PC-3 (cell line): ENCODE results near the gene DYNLT2. TPM values are rescaled to one million over a fixed set of nuclear protein-coding genes. Genes with fewer than 3 reads are reported as not detected.

Experiments
- ATAC-seq: fragments of 200-7000 bp; cut with Tn5 transposase; 2 replicates; pipeline ENCODE4 v1.9.1; 2020; ENCODE audit warnings: mild to moderate bottlenecking, moderate library complexity
- BruUV-seq: library from RNA; stranded (reverse); fragments of 400-500 nt; replicated peaks from 2 replicates; lab custom pipeline; 2021; lab: Mats Ljungman, UMichigan
- CTCF ChIA-PET: fragments of 300-600 bp; sonication (Branson Sonifier 250); formaldehyde crosslinking; loops from one replicate; lab custom pipeline; 2022; ENCODE audit warnings: antibody characterized with exemption; lab: Charles Lee
- POLR2A ChIA-PET: fragments of 300-600 bp; sonication (Branson Sonifier 250); formaldehyde crosslinking; loops from one replicate; lab custom pipeline; 2022; ENCODE audit warnings: antibody characterized with exemption; ENCODE audit not compliant: unreplicated experiment; lab: Charles Lee
- DNase-seq: peaks from one replicate; pipeline ENCODE4 v3.0.0-alpha.2; 2015
- H2AFZ ChIP-seq: fragments of 300-600 bp; sonication (generic); 2 replicates; pipeline ENCODE4 v1.6.0; 2016; ENCODE audit warnings: antibody characterized with exemption, low read length
- H3F3A ChIP-seq: fragments of 300-600 bp; sonication (generic); one replicate; pipeline ENCODE4 v1.6.0; 2017; ENCODE audit warnings: antibody characterized with exemption, low read length, control low read depth, mild to moderate bottlenecking; ENCODE audit not compliant: unreplicated experiment
- H3K27ac ChIP-seq: fragments of 300-600 bp; sonication (generic); 2 replicates; pipeline ENCODE4 v1.5.1; 2016; ENCODE audit warnings: mild to moderate bottlenecking, low read length
- H3K27me3 ChIP-seq: fragments of 300-600 bp; sonication (generic); 2 replicates; pipeline ENCODE4 v1.6.1; 2016; ENCODE audit warnings: low read length, mixed read lengths
- H3K36me3 ChIP-seq: fragments of 300-600 bp; sonication (generic); 2 replicates; pipeline ENCODE4 v1.6.1; 2016; ENCODE audit warnings: low read depth, mixed run types, low read length, mixed read lengths
- H3K4me1 ChIP-seq: fragments of 300-600 bp; sonication (generic); 2 replicates; pipeline ENCODE4 v1.5.1; 2016; ENCODE audit warnings: low read length; ENCODE audit not compliant: insufficient read depth
- H3K4me2 ChIP-seq: fragments of 300-600 bp; sonication (generic); 2 replicates; pipeline ENCODE4 v1.6.0; 2016; ENCODE audit warnings: low read length
- H3K4me3 ChIP-seq: fragments of 300-600 bp; sonication (generic); 2 replicates; pipeline ENCODE4 v1.5.1; 2016; ENCODE audit warnings: mild to moderate bottlenecking, low read length, mixed read lengths
- H3K79me2 ChIP-seq: fragments of 300-600 bp; sonication (generic); 2 replicates; pipeline ENCODE4 v1.6.1; 2017; ENCODE audit warnings: low read length, mixed read lengths
- H3K9ac ChIP-seq: fragments of 300-600 bp; sonication (generic); 2 replicates; pipeline ENCODE4 v1.6.0; 2016; ENCODE audit warnings: mild to moderate bottlenecking, low read length
- H3K9me2 ChIP-seq: fragments of 300-600 bp; sonication (generic); replicated peaks from 2 replicates; pipeline ENCODE4 v1.6.1; 2016; ENCODE audit warnings: mixed run types, low read length, mixed read lengths
- H3K9me3 ChIP-seq: fragments of 300-600 bp; sonication (generic); 2 replicates; pipeline ENCODE4 v1.6.1; 2016; ENCODE audit warnings: low read length, mixed read lengths
- H4K20me1 ChIP-seq: fragments of 300-600 bp; sonication (generic); 2 replicates; pipeline ENCODE4 v1.6.1; 2016; ENCODE audit warnings: low read length, mixed read lengths
- EZH2 ChIP-seq: fragments of 300-600 bp; sonication (generic); IDR thresholded peaks from one replicate; pipeline ENCODE4 v1.6.1; 2017; ENCODE audit warnings: antibody characterized with exemption, mild to moderate bottlenecking, low read length; ENCODE audit not compliant: unreplicated experiment
- EZH2phosphoT487 ChIP-seq: fragments of 300-600 bp; sonication (generic); IDR thresholded peaks from 2 replicates; pipeline ENCODE4 v1.6.1; 2018; ENCODE audit warnings: mild to moderate bottlenecking, antibody characterized with exemption, low read length, borderline replicate concordance
- intact Hi-C: fragments of 100-400 bp; cut with micrococcal nuclease; formaldehyde crosslinking; loops from 2 replicates; pipeline ENCODE4 v1.9.0; 2023
- total RNA-seq: library from RNA; depleted of rRNA; stranded (reverse); fragments of >200 nt; gene quantifications from 2 replicates; pipeline ENCODE4 v1.2.3, GENCODE V29; 2014; rRNA removed
- TF ChIP-seq, protein P1 (sequence below): fragments of 300-600 bp; sonication (generic); conservative IDR thresholded peaks from 2 replicates; pipeline ENCODE4 v1.5.1; 2017; ENCODE audit warnings: antibody characterized with exemption, low read depth, mild to moderate bottlenecking, low read length

DYNLT2 gene
- total RNA-seq, 1 experiment from 2014 or later, result 0.51 TPM

DNA sequence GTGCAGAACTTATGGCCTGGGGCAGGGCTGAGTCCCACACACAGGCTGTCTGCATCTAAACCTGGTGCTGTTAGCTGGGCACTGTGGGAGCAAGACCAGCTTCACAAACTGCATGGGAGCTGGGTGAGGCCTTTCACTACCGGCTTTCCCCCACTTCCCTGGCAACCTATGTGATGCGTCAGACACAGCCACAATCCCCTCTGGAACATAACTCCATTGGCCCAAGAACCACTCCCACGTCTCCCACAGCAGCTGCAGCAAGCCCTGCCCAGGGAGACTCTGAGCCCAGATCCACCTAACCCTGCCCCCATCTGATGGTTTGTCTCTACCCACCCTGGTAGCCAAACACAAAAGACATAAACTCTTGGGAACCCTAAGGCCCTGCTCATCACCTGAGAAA, 58.9 kb downstream of the DYNLT2 start:
- Histone ChIP-seq H3K4me1 (no peaks in the 10 kb centered on the region), H3K9me2 (no peaks in the 10 kb centered on the region), H3K79me2 (0 out of 2 replicates have a peak, but pooled peaks cover 4% of the 10 kb centered on the region), H2AFZ (no peak overlapping the region), H3K27me3 (no peaks in the 10 kb centered on the region), H3K4me2 (no peak overlapping the region), H3F3A (no peaks in the 10 kb centered on the region), H4K20me1 (no peaks in the 10 kb centered on the region), H3K4me3 (no peak overlapping the region), H3K9ac (no peak overlapping the region), H3K27ac (no peak overlapping the region), H3K36me3 (peaks cover 5% of the 10 kb centered on the region), H3K9me3 (no peaks in the 10 kb centered on the region)
- DNase-seq, result no peak
- TF ChIP-seq, protein P1, sequence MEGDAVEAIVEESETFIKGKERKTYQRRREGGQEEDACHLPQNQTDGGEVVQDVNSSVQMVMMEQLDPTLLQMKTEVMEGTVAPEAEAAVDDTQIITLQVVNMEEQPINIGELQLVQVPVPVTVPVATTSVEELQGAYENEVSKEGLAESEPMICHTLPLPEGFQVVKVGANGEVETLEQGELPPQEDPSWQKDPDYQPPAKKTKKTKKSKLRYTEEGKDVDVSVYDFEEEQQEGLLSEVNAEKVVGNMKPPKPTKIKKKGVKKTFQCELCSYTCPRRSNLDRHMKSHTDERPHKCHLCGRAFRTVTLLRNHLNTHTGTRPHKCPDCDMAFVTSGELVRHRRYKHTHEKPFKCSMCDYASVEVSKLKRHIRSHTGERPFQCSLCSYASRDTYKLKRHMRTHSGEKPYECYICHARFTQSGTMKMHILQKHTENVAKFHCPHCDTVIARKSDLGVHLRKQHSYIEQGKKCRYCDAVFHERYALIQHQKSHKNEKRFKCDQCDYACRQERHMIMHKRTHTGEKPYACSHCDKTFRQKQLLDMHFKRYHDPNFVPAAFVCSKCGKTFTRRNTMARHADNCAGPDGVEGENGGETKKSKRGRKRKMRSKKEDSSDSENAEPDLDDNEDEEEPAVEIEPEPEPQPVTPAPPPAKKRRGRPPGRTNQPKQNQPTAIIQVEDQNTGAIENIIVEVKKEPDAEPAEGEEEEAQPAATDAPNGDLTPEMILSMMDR, result no peak
- TF ChIP-seq EZH2 (no peak), EZH2phosphoT487 (no peak)
- BruUV-seq, result no TSS peak
- ChIA-PET CTCF (no interaction called here), POLR2A (no interaction called here)
- no peak for ATAC-seq
- intact Hi-C loops, result no loop called here

DNA sequence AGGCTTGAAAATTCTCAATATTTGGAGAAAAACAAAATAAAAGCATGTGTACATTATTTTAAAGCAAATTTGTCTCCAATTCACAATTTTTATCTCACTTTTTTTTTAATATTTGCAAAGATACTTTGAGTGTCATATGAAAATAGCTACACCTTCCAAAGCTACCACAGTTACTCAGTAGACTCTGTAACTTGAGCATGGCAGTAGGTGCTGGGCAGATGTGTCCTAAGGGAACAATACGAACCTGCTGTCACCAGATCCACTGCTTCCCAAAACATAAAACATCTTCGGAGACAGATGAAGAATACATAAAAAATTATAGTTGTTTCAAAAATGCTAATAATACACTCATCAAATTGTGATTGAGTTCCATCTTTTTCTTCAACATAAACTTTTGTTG, 60.1 kb downstream of the DYNLT2 start:
- TF ChIP-seq, protein P1, result no peak
- TF ChIP-seq EZH2phosphoT487, result no peak
- TF ChIP-seq EZH2, result no peak
- no peaks in the 10 kb centered on the region for H3K9me2 ChIP-seq
- intact Hi-C loops, result no loop called here

More for the DNA sequence above, 60.1 kb downstream of the DYNLT2 start:
- no peak overlapping the region for H3K27ac ChIP-seq
- CTCF ChIA-PET, result no interaction called here
- DNase-seq (no peak), ATAC-seq (no peak)
- 0 out of 2 replicates have a peak, but pooled peaks cover 4% of the 10 kb centered on the region for H3K79me2 ChIP-seq
- no TSS peak for BruUV-seq
- H3K9me3 ChIP-seq, result no peaks in the 10 kb centered on the region
- no peaks in the 10 kb centered on the region for H3F3A ChIP-seq
- no peak overlapping the region for H3K9ac ChIP-seq
- no peaks in the 10 kb centered on the region for H4K20me1 ChIP-seq
- H3K4me1 ChIP-seq, result no peaks in the 10 kb centered on the region
- no peak overlapping the region for H2AFZ ChIP-seq
- POLR2A ChIA-PET, result no interaction called here
- H3K4me2 ChIP-seq, result no peak overlapping the region
- H3K27me3 ChIP-seq, result no peaks in the 10 kb centered on the region
- H3K36me3 ChIP-seq, result peaks cover 14% of the 10 kb centered on the region
- H3K4me3 ChIP-seq, result no peak overlapping the region

Other genes with a start within 250 kb of the DYNLT2 start
- gene WDR27, start 49.5 kb downstream of the DYNLT2 start, total RNA-seq, result 20.0 and 28.3 TPM in 2 replicates
- 17.0 and 18.6 TPM in 2 replicates for gene C6orf120, start 49.4 kb downstream of the DYNLT2 start, total RNA-seq
- 6.3 and 10.7 TPM in 2 replicates for gene PHF10, start 27.1 kb downstream of the DYNLT2 start, total RNA-seq
- gene ERMARD, start 50 bp upstream of the DYNLT2 start, total RNA-seq, result 16.3 and 24.2 TPM in 2 replicates